GM18519 (cell line): Measurements from ENCODE around the gene SMYD3.
A peak's percentile ranks its signal among the peaks of the same experiment; 100 is the strongest.

ENCODE experiments used
- ATAC-seq: cut with Tn5 transposase; IDR thresholded peaks from one replicate; pipeline ENCODE4 v1.9.1; 2021; ENCODE audit warnings: mild to moderate bottlenecking, moderate library complexity; ENCODE audit not compliant: unreplicated experiment, low FRiP score

SMYD3 gene

GRCh38 chr1:246506674-246507481, at the start of gene SMYD3:
TSS of gene SMYD3 (minus strand) at chr1:246507279.
- peak; percentile 86 for ATAC-seq

GRCh38 chr1:246554201-246554600, 47.1 kb upstream of the SMYD3 start:
- ATAC-seq = no peak

GRCh38 chr1:246552110-246552509, 45.0 kb upstream of the SMYD3 start:
- no peak for ATAC-seq

GRCh38 chr1:246550402-246550801, 43.3 kb upstream of the SMYD3 start:
- ATAC-seq = no peak

- ATAC-seq = no peak
Observed at GRCh38 chr1:246549665-246550064, 42.6 kb upstream of the SMYD3 start.

- no peak for ATAC-seq
Observed at GRCh38 chr1:246544001-246544400, 36.9 kb upstream of the SMYD3 start.

GRCh38 chr1:246540738-246541491, 33.8 kb upstream of the SMYD3 start:
- no peak for ATAC-seq

GRCh38 chr1:246537887-246538286, 30.8 kb upstream of the SMYD3 start:
- no peak for ATAC-seq

- ATAC-seq = no peak
Observed at GRCh38 chr1:246537441-246537840, 30.4 kb upstream of the SMYD3 start.

- ATAC-seq = no peak
Observed at GRCh38 chr1:246534114-246534513, 27.0 kb upstream of the SMYD3 start.

GRCh38 chr1:246533371-246533905, 26.4 kb upstream of the SMYD3 start:
- ATAC-seq = no peak

GRCh38 chr1:246532519-246532918, 25.4 kb upstream of the SMYD3 start:
- no peak for ATAC-seq

- no peak for ATAC-seq
Observed at GRCh38 chr1:246530482-246530881, 23.4 kb upstream of the SMYD3 start.

GRCh38 chr1:246528933-246529731, 22.1 kb upstream of the SMYD3 start:
- no peak for ATAC-seq

- no peak for ATAC-seq
Observed at GRCh38 chr1:246527402-246528088, 20.5 kb upstream of the SMYD3 start.

GRCh38 chr1:246526915-246527314, 19.8 kb upstream of the SMYD3 start:
- ATAC-seq = no peak

GRCh38 chr1:246526380-246526779, 19.3 kb upstream of the SMYD3 start:
- ATAC-seq = no peak

GRCh38 chr1:246519514-246519913, 12.4 kb upstream of the SMYD3 start:
- ATAC-seq = no peak

- no peak for ATAC-seq
Observed at GRCh38 chr1:246518456-246519205, 11.6 kb upstream of the SMYD3 start.
